ENCODE results near the gene PRMT1.

The PRMT1 gene

DNA sequence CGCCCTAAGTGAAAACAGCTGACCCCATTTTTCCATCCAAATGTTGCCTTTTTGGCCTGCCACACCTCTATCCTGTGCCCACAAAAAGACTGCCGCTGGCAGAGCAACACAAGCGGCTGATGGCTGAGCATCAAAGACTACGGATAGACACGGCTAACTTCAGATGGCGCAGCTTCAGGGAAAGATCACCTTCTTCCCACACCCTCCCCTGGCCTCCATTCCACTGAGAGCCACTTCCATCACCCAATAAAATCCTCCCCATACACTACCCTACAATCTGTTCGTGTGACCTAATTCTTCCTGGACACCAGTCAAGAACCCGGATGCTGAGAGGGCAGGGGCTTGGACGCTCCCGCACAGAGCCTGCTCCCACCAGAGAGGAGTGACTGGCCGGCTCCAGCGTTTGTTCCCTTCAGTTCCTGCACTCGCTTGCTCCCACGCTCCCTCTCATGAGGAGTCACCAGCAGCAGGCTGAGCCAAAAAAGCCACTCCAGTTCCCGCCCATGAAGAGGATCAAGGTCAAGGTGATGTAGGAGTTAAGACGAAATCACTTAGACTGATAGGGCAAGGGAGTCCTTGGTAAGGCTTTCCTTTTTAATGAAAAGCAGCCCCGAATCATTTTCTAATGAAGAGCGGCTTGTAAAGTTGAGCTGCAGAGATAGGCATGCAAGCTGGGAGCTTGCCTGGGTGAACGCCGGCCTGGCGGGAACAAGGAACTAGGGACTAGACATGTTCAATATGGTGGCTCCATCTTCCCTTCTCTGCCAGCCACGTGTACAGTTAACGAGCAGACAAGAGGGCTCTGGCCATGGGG is 50.4 kb downstream of the PRMT1 start:
- no peak for DNase-seq (ENCODE audit: low spot score)

DNA sequence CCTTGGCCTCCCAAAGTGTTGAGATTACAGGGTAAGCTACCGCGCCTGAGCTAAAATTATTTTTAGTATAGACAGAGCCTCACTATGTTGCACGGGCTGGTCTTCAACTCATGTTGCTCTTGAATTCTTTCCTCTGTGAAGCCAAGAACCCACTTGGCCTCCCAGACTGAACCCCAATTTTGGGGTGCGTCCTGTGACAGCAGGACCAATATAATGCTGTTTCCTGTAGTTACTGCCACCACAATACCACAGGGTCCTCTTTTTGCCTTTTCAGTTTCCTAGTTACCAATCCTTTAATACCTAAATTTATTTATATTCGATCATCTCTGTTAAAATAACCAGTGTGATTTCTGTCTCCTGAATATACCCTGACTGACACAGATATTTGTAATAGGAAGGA is 53.1 kb downstream of the PRMT1 start:
- no peak for DNase-seq (ENCODE audit: low spot score)

Data from HuH-7.5 (cell line).